ENCODE results near the gene BMI1. TPM values are rescaled to one million over a fixed set of nuclear protein-coding genes. Genes with fewer than 3 reads are reported as not detected.

The BMI1 gene
- total and polyA plus RNA-seq, 4 donors = 13.2 to 28.7 (median 19.5) TPM

- TF ChIP-seq HNF4A (conservative IDR thresholded peaks at IDR 0.05) (no peak), YY1 (IDR thresholded peaks at IDR 0.05) (no peak), RXRA (IDR thresholded peaks at IDR 0.05) (no peak)
- TF ChIP-seq, protein P1, sequence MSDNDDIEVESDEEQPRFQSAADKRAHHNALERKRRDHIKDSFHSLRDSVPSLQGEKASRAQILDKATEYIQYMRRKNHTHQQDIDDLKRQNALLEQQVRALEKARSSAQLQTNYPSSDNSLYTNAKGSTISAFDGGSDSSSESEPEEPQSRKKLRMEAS (IDR thresholded peaks at IDR 0.05) = no peak
- TF ChIP-seq, protein P2, sequence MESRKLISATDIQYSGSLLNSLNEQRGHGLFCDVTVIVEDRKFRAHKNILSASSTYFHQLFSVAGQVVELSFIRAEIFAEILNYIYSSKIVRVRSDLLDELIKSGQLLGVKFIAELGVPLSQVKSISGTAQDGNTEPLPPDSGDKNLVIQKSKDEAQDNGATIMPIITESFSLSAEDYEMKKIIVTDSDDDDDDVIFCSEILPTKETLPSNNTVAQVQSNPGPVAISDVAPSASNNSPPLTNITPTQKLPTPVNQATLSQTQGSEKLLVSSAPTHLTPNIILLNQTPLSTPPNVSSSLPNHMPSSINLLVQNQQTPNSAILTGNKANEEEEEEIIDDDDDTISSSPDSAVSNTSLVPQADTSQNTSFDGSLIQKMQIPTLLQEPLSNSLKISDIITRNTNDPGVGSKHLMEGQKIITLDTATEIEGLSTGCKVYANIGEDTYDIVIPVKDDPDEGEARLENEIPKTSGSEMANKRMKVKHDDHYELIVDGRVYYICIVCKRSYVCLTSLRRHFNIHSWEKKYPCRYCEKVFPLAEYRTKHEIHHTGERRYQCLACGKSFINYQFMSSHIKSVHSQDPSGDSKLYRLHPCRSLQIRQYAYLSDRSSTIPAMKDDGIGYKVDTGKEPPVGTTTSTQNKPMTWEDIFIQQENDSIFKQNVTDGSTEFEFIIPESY (IDR thresholded peaks at IDR 0.05) = no peak
These were observed 19.7 kb upstream of the BMI1 start (continued) for GRCh38 chr10:22301193-22301592.

DNA sequence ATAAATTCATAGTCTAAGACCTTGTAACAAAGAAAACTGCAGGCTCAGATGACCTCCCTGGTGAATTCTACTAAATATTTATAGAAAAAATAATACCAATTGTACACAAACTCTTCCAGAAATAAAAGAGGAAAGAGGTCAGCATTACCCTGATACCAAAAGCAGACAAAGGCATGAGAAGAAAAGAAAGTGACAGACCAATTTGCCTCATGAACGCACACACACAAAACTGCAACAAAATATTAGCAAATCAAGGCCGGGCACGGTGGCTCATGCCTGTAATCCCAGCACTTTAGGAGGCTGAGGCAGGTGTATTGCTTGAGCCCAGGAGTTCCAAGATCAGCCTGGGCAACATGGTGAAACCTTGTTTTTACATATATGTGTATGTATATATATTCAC is 17.4 kb upstream of the BMI1 start:
- Histone ChIP-seq H3K4me3 (ENCODE audit: low read depth in 1 of 3, low read length in 3 of 3) (no peak overlapping the region), H3K27ac (ENCODE audit: low read depth in 1 of 2, low read length in 2 of 2) (no peak overlapping the region), H3K4me1 (ENCODE audit: control insufficient read depth in 4 of 4, insufficient read depth in 4 of 4, low read length in 3 of 4) (no peaks in the 10 kb centered on the region), H3K9me3 (ENCODE audit: control insufficient read depth in 4 of 4, low read length in 3 of 4) (peaks cover 0 to 8% (median 0%) of the 10 kb centered on the region in 4 donors), H3K9ac (ENCODE audit: low read depth in 1 of 2, low read length in 2 of 2) (no peak overlapping the region), H3K36me3 (ENCODE audit: control insufficient read depth in 4 of 4, insufficient read depth in 3 of 4, low read depth in 1 of 4, low read length in 3 of 4) (no peaks in the 10 kb centered on the region), H3K27me3 (ENCODE audit: control insufficient read depth in 4 of 4, insufficient read depth in 4 of 4, low read length in 3 of 4) (peaks cover 0 to 3% (median 0%) of the 10 kb centered on the region in 4 donors)
- 93% methylated on average over 3 of the region's 3 CpGs for WGBS
- TF ChIP-seq HNF4G (IDR thresholded peaks at IDR 0.05) = no peak
- no peak for TF ChIP-seq JUND (IDR thresholded peaks at IDR 0.05)
- TF ChIP-seq FOXA2 (IDR thresholded peaks at IDR 0.05) = no peak
- TF ChIP-seq FOXA1 (IDR thresholded peaks at IDR 0.05) = no peak
- no peak for TF ChIP-seq EGR1 (IDR thresholded peaks at IDR 0.05; ENCODE audit: low read depth in 2 of 2)
- DNase-seq (ENCODE audit: low spot score) = no peak

DNA sequence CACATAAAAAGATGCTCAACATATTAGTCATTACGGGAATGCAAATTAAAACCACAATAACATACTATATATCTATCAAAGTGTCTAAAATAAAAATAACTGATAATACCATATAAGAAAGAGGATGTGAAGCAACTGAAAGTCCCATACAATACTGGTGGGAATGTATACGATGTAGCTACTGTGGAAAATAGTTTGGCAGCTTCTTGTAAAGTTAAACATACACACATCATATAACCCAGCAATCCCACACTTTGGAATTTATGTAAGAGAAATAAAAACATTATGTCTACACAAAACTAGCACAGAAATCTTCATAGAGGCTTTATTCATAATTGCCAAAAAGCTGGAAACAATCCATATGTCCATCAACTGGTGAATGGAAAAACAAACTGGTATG is 15.2 kb upstream of the BMI1 start:
- H3K4me1 ChIP-seq (ENCODE audit: control insufficient read depth in 4 of 4, insufficient read depth in 4 of 4, low read length in 3 of 4) = no peaks in the 10 kb centered on the region
- peaks cover 0 to 8% (median 0%) of the 10 kb centered on the region in 4 donors for H3K9me3 ChIP-seq (ENCODE audit: control insufficient read depth in 4 of 4, low read length in 3 of 4)
- WGBS = 78% methylated on average over 2 of the region's 2 CpGs
- no peak overlapping the region for H3K4me3 ChIP-seq (ENCODE audit: low read depth in 1 of 3, low read length in 3 of 3)
- DNase-seq (ENCODE audit: low spot score) = no peak
- TF ChIP-seq, protein P2 (IDR thresholded peaks at IDR 0.05) = no peak
- TF ChIP-seq FOXA1 (IDR thresholded peaks at IDR 0.05) = no peak
- TF ChIP-seq ATF3 (IDR thresholded peaks at IDR 0.05) = no peak
- no peak for TF ChIP-seq FOXA2 (IDR thresholded peaks at IDR 0.05)
- H3K27ac ChIP-seq (ENCODE audit: low read depth in 1 of 2, low read length in 2 of 2) = no peak overlapping the region
- no peak overlapping the region for H3K9ac ChIP-seq (ENCODE audit: low read depth in 1 of 2, low read length in 2 of 2)
- H3K27me3 ChIP-seq (ENCODE audit: control insufficient read depth in 4 of 4, insufficient read depth in 4 of 4, low read length in 3 of 4) = peaks cover 0 to 3% (median 0%) of the 10 kb centered on the region in 4 donors
- no peaks in the 10 kb centered on the region for H3K36me3 ChIP-seq (ENCODE audit: control insufficient read depth in 4 of 4, insufficient read depth in 3 of 4, low read depth in 1 of 4, low read length in 3 of 4)

GRCh38 chr10:22308390-22308789 is 12.5 kb upstream of the BMI1 start:
- H3K36me3 ChIP-seq (ENCODE audit: control insufficient read depth in 4 of 4, insufficient read depth in 3 of 4, low read depth in 1 of 4, low read length in 3 of 4) = no peaks in the 10 kb centered on the region
- no peak overlapping the region for H3K9ac ChIP-seq (ENCODE audit: low read depth in 1 of 2, low read length in 2 of 2)
- no peak for DNase-seq (ENCODE audit: low spot score)
- 81% methylated on average over 2 of the region's 2 CpGs for WGBS
- H3K27ac ChIP-seq (ENCODE audit: low read depth in 1 of 2, low read length in 2 of 2) = no peak overlapping the region
- peaks cover 0 to 7% (median 0%) of the 10 kb centered on the region in 4 donors for H3K9me3 ChIP-seq (ENCODE audit: control insufficient read depth in 4 of 4, low read length in 3 of 4)
- no peak overlapping the region for H3K4me3 ChIP-seq (ENCODE audit: low read depth in 1 of 3, low read length in 3 of 3)
- no peaks in the 10 kb centered on the region for H3K4me1 ChIP-seq (ENCODE audit: control insufficient read depth in 4 of 4, insufficient read depth in 4 of 4, low read length in 3 of 4)
- peaks cover 0 to 3% (median 0%) of the 10 kb centered on the region in 4 donors for H3K27me3 ChIP-seq (ENCODE audit: control insufficient read depth in 4 of 4, insufficient read depth in 4 of 4, low read length in 3 of 4)
- no peak for TF ChIP-seq HNF4A (conservative IDR thresholded peaks at IDR 0.05)
- TF ChIP-seq ATF3 (IDR thresholded peaks at IDR 0.05) = no peak
- no peak for TF ChIP-seq YY1 (IDR thresholded peaks at IDR 0.05)
- TF ChIP-seq HNF4G (IDR thresholded peaks at IDR 0.05) = no peak
- TF ChIP-seq RAD21 (IDR thresholded peaks at IDR 0.05) = no peak
- TF ChIP-seq, protein P1 (IDR thresholded peaks at IDR 0.05) = no peak
- TF ChIP-seq, protein P2 (IDR thresholded peaks at IDR 0.05) = no peak
- no peak for TF ChIP-seq NR2F2 (IDR thresholded peaks at IDR 0.05)
- no peak for TF ChIP-seq FOXA2 (IDR thresholded peaks at IDR 0.05)
- TF ChIP-seq JUND (IDR thresholded peaks at IDR 0.05) = no peak
- no peak for TF ChIP-seq TAF1 (conservative IDR thresholded peaks at IDR 0.05)
- no peak for TF ChIP-seq CTCF (IDR thresholded peaks at IDR 0.05; ENCODE audit: low read depth, low read length, missing input control)
- TF ChIP-seq SP1 (IDR thresholded peaks at IDR 0.05) = no peak
